Caco-2 (cell line): ENCODE results near the gene SLC16A8. TPM values are rescaled to one million over a fixed set of nuclear protein-coding genes. Genes with fewer than 3 reads are reported as not detected.

Experiments used
- BruUV-seq: library from RNA; stranded (reverse); fragments of 400-500 nt; replicated peaks from 2 replicates; lab custom pipeline; 2021; lab: Mats Ljungman, UMichigan
- CTCF ChIA-PET: fragments of 300-600 bp; sonication (Branson Sonifier 250); formaldehyde crosslinking; loops from one replicate; lab custom pipeline; 2022; ENCODE audit warnings: antibody characterized with exemption; lab: Charles Lee
- POLR2A ChIA-PET: fragments of 300-600 bp; sonication (Branson Sonifier 250); formaldehyde crosslinking; loops from one replicate; lab custom pipeline; 2022; ENCODE audit warnings: antibody characterized with exemption; lab: Charles Lee
- DNase-seq, 2 experiments: peaks; one replicate each; pipeline versions ENCODE4 v3.0.0 to v3.0.0-alpha.2; 2020 to 2022
- H3K27me3 ChIP-seq: replicated peaks from 2 replicates; pipeline ENCODE4 v1.6.0; 2011; ENCODE audit warnings: low read length; ENCODE audit not compliant: control insufficient read depth, insufficient read depth
- H3K36me3 ChIP-seq: 2 replicates; pipeline ENCODE4 v1.5.1; 2011; ENCODE audit warnings: low read length; ENCODE audit not compliant: control insufficient read depth, insufficient read depth
- H3K4me1 ChIP-seq: fragments of 250-450 bp; sonication (Bioruptor Pico); 2 replicates; pipeline ENCODE4 v1.5.1; 2020; ENCODE audit warnings: mild to moderate bottlenecking
- H3K4me3 ChIP-seq: 2 replicates; pipeline ENCODE4 v1.5.1; 2011; ENCODE audit warnings: low read depth, mild to moderate bottlenecking, control low read depth, low read length
- H3K9me3 ChIP-seq: fragments of 250-450 bp; sonication (Bioruptor Pico); 2 replicates; pipeline ENCODE4 v1.5.1; 2020; ENCODE audit warnings: mild to moderate bottlenecking, moderate library complexity
- H3K27ac Mint-ChIP-seq: one replicate; pipeline ENCODE4 v1.8.0; 2022; ENCODE audit warnings: mixed read lengths; ENCODE audit not compliant: unreplicated experiment
- H3K27me3 Mint-ChIP-seq: one replicate; pipeline ENCODE4 v1.8.0; 2022; ENCODE audit warnings: mixed read lengths; ENCODE audit not compliant: insufficient read depth, unreplicated experiment
- H3K36me3 Mint-ChIP-seq: one replicate; pipeline ENCODE4 v1.8.0; 2022; ENCODE audit warnings: mild to moderate bottlenecking, mixed read lengths; ENCODE audit not compliant: insufficient read depth, unreplicated experiment
- H3K4me1 Mint-ChIP-seq: one replicate; pipeline ENCODE4 v1.8.0; 2022; ENCODE audit warnings: low read depth, mixed read lengths; ENCODE audit not compliant: unreplicated experiment
- H3K4me3 Mint-ChIP-seq: one replicate; pipeline ENCODE4 v1.8.0; 2022; ENCODE audit warnings: mild to moderate bottlenecking, moderate library complexity, mixed read lengths; ENCODE audit not compliant: unreplicated experiment
- H3K9me3 Mint-ChIP-seq: one replicate; pipeline ENCODE4 v1.8.0; 2022; ENCODE audit warnings: mixed read lengths; ENCODE audit not compliant: unreplicated experiment
- CTCF ChIP-seq, 2 experiments: fragments of 200-600 bp in 1 of 2; IDR thresholded peaks; 1 replicate in 1 of 2; 2 replicates in 1 of 2; pipeline versions ENCODE4 v1.5.1 to v1.8.0; 2011 to 2022; ENCODE audit warnings: antibody characterized with exemption in 1 of 2, control low read depth in 1 of 2, inconsistent platforms in 1 of 2, low read depth in 1 of 2, low read length in 1 of 2, mild to moderate bottlenecking in 1 of 2, moderate library complexity in 1 of 2; ENCODE audit not compliant: insufficient read depth in 1 of 2, severe bottlenecking in 1 of 2, unreplicated experiment in 1 of 2
- intact Hi-C: fragments of 100-400 bp; cut with micrococcal nuclease; formaldehyde crosslinking; loops from one replicate; pipeline ENCODE4 v1.10.0; 2022; ENCODE audit not compliant: unreplicated experiment
- total RNA-seq: library from RNA; stranded (reverse); gene quantifications from 2 replicates; pipeline ENCODE4 v1.2.3, GENCODE V29; 2022

SLC16A8 gene
- total RNA-seq, 1 experiment from 2014 or later: not detected

- ChIA-PET POLR2A (no interaction called here), CTCF (interaction anchor here (1.2 kb wide), 1 partner anchor 56 kb away, joined by 5 read pairs; no protein-coding TSS in a partner anchor)
- H3K27me3 Mint-ChIP-seq: peaks cover 3% of the 10 kb centered on the region
- Histone ChIP-seq H3K27me3 (no peaks in the 10 kb centered on the region), H3K4me1 (peaks cover 37% of the 10 kb centered on the region), H3K4me3 (no peak overlapping the region), H3K9me3 (no peaks in the 10 kb centered on the region), H3K36me3 (peaks cover 2% of the 10 kb centered on the region; the same call in 1 of the 2 replicates)
- no peak overlapping the region for H3K4me3 Mint-ChIP-seq
- peaks cover 22% of the 10 kb centered on the region for H3K4me1 Mint-ChIP-seq
- BruUV-seq: no TSS peak
- peaks cover 33% of the 10 kb centered on the region for H3K36me3 Mint-ChIP-seq
- peaks cover 9% of the 10 kb centered on the region for H3K9me3 Mint-ChIP-seq
- DNase-seq: peak; percentile 42 to 73
- peak overlapping the region; percentile 75 for H3K27ac Mint-ChIP-seq
- TF ChIP-seq CTCF (IDR thresholded peaks at IDR 0.05; ENCODE audit: insufficient read depth in 1 of 2, low read depth in 1 of 2, low read length in 1 of 2, severe bottlenecking in 1 of 2, unreplicated experiment in 1 of 2): no peak
- intact Hi-C loops: no loop called here
Observed at GRCh38 chr22:38107692-38108515, 23.9 kb upstream of the SLC16A8 start.

- POLR2A ChIA-PET: no interaction called here
- H3K4me1 ChIP-seq: peaks cover 36% of the 10 kb centered on the region
- Mint-ChIP-seq H3K9me3 (peaks cover 9% of the 10 kb centered on the region), H3K4me3 (no peak overlapping the region), H3K27me3 (peaks cover 3% of the 10 kb centered on the region), H3K27ac (no peak overlapping the region), H3K4me1 (peaks cover 22% of the 10 kb centered on the region), H3K36me3 (peaks cover 33% of the 10 kb centered on the region)
- intact Hi-C loops: no loop called here
- no peaks in the 10 kb centered on the region for H3K9me3 ChIP-seq
- no peak overlapping the region for H3K4me3 ChIP-seq
- no peaks in the 10 kb centered on the region for H3K27me3 ChIP-seq
- H3K36me3 ChIP-seq: peaks cover 2% of the 10 kb centered on the region; the same call in 1 of the 2 replicates
- CTCF ChIA-PET: interaction anchor here (1.2 kb wide), 1 partner anchor 55 kb away, joined by 5 read pairs; no protein-coding TSS in a partner anchor
- TF ChIP-seq CTCF (IDR thresholded peaks at IDR 0.05; ENCODE audit: insufficient read depth in 1 of 2, low read depth in 1 of 2, low read length in 1 of 2, severe bottlenecking in 1 of 2, unreplicated experiment in 1 of 2): no peak
- BruUV-seq: no TSS peak
- no peak for DNase-seq
Observed at GRCh38 chr22:38106814-38107578, 23.0 kb upstream of the SLC16A8 start.

- Mint-ChIP-seq H3K27ac (no peak overlapping the region), H3K27me3 (no peaks in the 10 kb centered on the region), H3K4me1 (peaks cover 9% of the 10 kb centered on the region), H3K36me3 (peaks cover 20% of the 10 kb centered on the region), H3K9me3 (no peaks in the 10 kb centered on the region), H3K4me3 (no peak overlapping the region)
- no peaks in the 10 kb centered on the region for H3K27me3 ChIP-seq
- no peak for DNase-seq
- TF ChIP-seq CTCF (IDR thresholded peaks at IDR 0.05; ENCODE audit: insufficient read depth in 1 of 2, low read depth in 1 of 2, low read length in 1 of 2, severe bottlenecking in 1 of 2, unreplicated experiment in 1 of 2): peak; percentile 17 to 27
- H3K4me1 ChIP-seq: peaks cover 16% of the 10 kb centered on the region
- ChIA-PET POLR2A (no interaction called here), CTCF (interaction anchor here (0.5 to 1.2 kb wide), 5 partner anchors 25 to 300 kb away, joined by 3 to 7 read pairs (median 5); no protein-coding TSS in a partner anchor)
- H3K4me3 ChIP-seq: no peak overlapping the region
- intact Hi-C loops: loop anchor here (2.0 kb wide), 1 partner anchor 51 kb away; no protein-coding TSS in a partner anchor
- no peaks in the 10 kb centered on the region for H3K9me3 ChIP-seq
- peaks cover 2% of the 10 kb centered on the region; the same call in 1 of the 2 replicates for H3K36me3 ChIP-seq
- BruUV-seq: no TSS peak
Observed at GRCh38 chr22:38104084-38104483, 20.1 kb upstream of the SLC16A8 start.
